ENCODE results near the gene AREL1.

AREL1 gene

DNA sequence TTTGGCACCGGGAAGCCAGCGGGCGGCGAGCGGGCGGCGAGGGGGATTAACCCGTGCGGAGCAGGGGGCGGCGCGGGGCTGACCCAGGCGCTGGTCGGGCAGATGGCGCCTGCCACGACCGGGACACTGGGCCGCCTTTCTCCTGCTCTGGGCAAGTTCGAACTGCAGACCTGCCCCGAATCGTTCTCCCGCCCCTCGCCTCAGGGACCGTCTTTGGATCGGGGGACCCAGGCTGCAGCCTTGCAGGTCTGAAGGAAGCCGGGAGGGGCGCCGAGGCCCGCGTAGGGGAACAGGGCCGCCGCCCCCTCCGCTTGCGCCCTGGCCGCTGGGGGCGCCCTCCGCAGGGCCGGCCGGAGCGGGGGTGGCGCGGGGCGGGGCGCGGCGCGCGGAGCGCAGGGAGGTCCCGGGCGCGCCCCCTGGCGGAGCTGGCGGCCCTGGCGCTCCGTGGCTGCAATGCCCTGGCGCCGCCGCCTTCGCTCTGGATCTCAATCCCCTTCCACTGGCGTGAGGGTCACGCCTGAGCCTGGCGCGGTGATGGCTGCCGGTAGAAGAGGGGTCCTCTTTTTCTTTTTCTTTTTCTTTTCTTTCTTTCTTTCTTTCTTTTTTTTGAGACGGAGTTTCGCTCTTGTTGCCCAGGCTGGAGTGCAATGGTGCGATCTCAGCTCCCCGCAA lies 100.4 kb downstream of the AREL1 start:
- Histone ChIP-seq H3K27me3 (ENCODE audit: insufficient read depth, low read length) (no peaks in the 10 kb centered on the region), H3K27ac (ENCODE audit: low read depth, low read length) (no peak overlapping the region), H2AFZ (ENCODE audit: low read length, unreplicated experiment) (peak overlapping the region; percentile 87), H3K36me3 (ENCODE audit: insufficient read depth, low read length) (no peaks in the 10 kb centered on the region), H3K79me2 (ENCODE audit: control insufficient read depth, insufficient read depth, low read length, unreplicated experiment) (peaks cover 33% of the 10 kb centered on the region), H3K4me3 (ENCODE audit: low read depth, low read length) (peak overlapping the region; percentile 84), H3K4me1 (ENCODE audit: control insufficient read depth, insufficient read depth, low read length, unreplicated experiment) (peaks cover 51% of the 10 kb centered on the region)

DNA sequence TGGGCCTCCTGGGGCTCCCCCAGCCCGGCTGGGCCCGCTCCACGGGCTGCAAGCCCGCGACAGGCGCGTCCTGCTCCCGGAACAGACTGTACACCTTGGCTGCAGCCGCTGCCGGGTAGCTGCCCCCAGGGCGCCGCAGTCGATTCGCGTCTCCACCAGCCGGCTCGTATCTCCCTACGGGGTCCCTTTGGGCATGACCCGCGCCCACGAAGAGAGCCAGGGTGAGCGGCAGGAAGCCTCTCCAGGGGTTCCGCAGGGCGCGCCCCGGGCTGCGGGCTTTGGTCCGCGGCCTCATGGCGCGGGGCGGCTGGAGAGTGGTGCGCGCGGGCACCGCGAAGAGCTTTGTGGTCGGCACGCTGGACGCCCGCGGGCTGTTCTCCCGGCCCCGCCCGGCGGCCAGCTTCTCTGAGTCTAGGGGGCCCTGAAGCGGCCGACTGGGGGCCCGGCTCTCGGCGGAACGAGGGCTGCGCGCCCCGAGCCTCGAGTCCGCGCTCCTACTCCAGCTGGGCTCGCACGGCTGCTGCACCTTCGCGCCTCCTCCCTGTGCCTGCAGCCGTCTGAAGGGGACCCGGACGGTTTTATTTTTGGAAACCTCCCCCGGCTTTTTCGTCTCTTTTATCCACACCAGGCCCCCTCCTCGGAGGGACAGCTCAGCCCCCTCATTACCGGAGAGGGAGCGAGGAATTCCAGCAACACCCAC lies 101.1 kb downstream of the AREL1 start, which contains the start of gene LTBP2:
Gene LTBP2, minus strand, starts transcription at position 588 of the 700 bp plus-strand sequence. Its CDS starts 293 bp downstream, at position 295.
- peak within 1 kb of the TSS; percentile 84 for H3K4me3 ChIP-seq (ENCODE audit: low read depth, low read length)
- no peak within 1 kb of the TSS for H3K27ac ChIP-seq (ENCODE audit: low read depth, low read length)
- H3K36me3 ChIP-seq (ENCODE audit: insufficient read depth, low read length): no peaks in the 10 kb centered on the region
- peak within 1 kb of the TSS; percentile 87 for H2AFZ ChIP-seq (ENCODE audit: low read length, unreplicated experiment)
- H3K79me2 ChIP-seq (ENCODE audit: control insufficient read depth, insufficient read depth, low read length, unreplicated experiment): peaks cover 40% of the 10 kb centered on the region
- H3K4me1 ChIP-seq (ENCODE audit: control insufficient read depth, insufficient read depth, low read length, unreplicated experiment): peaks cover 51% of the 10 kb centered on the region
- no peaks in the 10 kb centered on the region for H3K27me3 ChIP-seq (ENCODE audit: insufficient read depth, low read length)

Measured in ACC112 (cell line).